ENCODE results near the gene MTO1.
"Not testable (repeated sequence)": the region's sequence is repeated elsewhere in the genome, so short reads cannot be mapped to it uniquely, and the experiment has no call there.

Gene MTO1

DNA sequence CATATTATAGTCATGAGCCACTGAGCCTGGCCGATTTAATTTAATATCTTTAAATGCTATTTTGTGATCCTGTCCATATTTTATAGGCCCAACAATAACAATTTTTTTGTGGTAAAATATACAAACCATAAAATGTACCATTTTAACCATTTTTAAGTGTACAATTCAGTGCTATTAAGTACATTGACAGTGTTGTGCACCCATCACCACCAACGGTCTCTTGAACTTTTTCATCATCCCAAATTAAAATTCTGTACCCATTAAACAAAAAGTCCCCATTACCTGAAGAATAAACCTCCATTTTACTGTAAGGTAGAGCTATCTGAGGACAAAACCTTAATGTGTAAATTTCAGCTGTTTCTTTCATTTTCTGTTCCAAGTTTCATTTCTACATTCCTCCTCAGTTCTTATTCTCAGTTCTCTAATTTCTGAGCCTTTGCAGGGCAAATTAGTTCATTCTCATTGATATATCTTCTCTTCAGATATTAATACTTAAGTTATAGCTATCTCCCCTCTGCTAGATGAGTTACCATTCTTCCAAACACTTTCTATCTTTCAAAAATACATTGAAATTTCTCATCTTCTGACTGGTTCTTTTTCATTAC, 10.3 kb downstream of the MTO1 start:
- no peaks in the 10 kb centered on the region for H3K27me3 Mint-ChIP-seq
- H3K27ac Mint-ChIP-seq (ENCODE audit: low read depth), result peak overlapping the region; percentile 93
- peaks cover 81% of the 10 kb centered on the region for H3K36me3 Mint-ChIP-seq (ENCODE audit: insufficient read depth)
- ATAC-seq (replicated peaks; ENCODE audit: extremely low read depth, poor library complexity, severe bottlenecking) (no peak), DNase-seq (ENCODE audit: low spot score in 2 of 2) (no peak)
- no peaks in the 10 kb centered on the region for H3K9me3 Mint-ChIP-seq
- peaks cover 14% of the 10 kb centered on the region for H3K4me1 Mint-ChIP-seq
- peak overlapping the region; percentile 23 for H3K4me3 Mint-ChIP-seq

- Mint-ChIP-seq H3K27me3 (no peaks in the 10 kb centered on the region), H3K4me3 (no peak overlapping the region), H3K27ac (ENCODE audit: low read depth) (no peak overlapping the region), H3K36me3 (ENCODE audit: insufficient read depth) (peaks cover 86% of the 10 kb centered on the region), H3K9me3 (no peaks in the 10 kb centered on the region), H3K4me1 (peaks cover 11% of the 10 kb centered on the region)
- DNase-seq (ENCODE audit: low spot score in 2 of 2) (no peak), ATAC-seq (replicated peaks; ENCODE audit: extremely low read depth, poor library complexity, severe bottlenecking) (no peak)
Observed at GRCh38 chr6:73476723-73477122, 15.2 kb downstream of the MTO1 start.

GRCh38 chr6:73477407-73477806, 15.9 kb downstream of the MTO1 start:
- Mint-ChIP-seq H3K4me3 (no peak overlapping the region), H3K27me3 (no peaks in the 10 kb centered on the region), H3K9me3 (no peaks in the 10 kb centered on the region), H3K4me1 (peaks cover 11% of the 10 kb centered on the region), H3K27ac (ENCODE audit: low read depth) (no peak overlapping the region), H3K36me3 (ENCODE audit: insufficient read depth) (peaks cover 88% of the 10 kb centered on the region)
- ATAC-seq (replicated peaks; ENCODE audit: extremely low read depth, poor library complexity, severe bottlenecking), result no peak
- no peak for DNase-seq (ENCODE audit: low spot score in 2 of 2)

- ATAC-seq (replicated peaks; ENCODE audit: extremely low read depth, poor library complexity, severe bottlenecking), result no peak
Observed at GRCh38 chr6:73481969-73482368, 20.4 kb downstream of the MTO1 start.

DNA sequence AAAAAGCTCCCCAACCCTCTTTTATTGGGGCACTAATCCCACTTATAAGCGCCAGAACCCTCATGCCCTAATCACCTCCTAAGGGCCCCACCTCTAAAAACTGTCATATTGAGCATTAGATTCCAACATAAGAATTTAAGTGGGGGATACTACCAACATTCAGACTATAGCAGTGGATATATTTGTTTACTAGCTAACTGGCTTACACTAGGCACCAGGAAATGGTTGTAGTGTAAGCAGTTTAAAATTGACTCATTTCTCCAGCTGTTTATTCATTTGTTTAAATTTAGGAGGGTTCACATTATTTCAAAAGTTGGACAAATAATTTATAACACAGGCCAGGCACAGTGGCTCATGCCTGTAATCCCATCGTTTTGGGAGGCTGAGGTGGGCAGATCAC, 22.9 kb downstream of the MTO1 start:
- Mint-ChIP-seq H3K36me3 (ENCODE audit: insufficient read depth) (peaks cover 78% of the 10 kb centered on the region), H3K9me3 (no peaks in the 10 kb centered on the region), H3K27ac (ENCODE audit: low read depth) (no peak overlapping the region), H3K4me3 (no peak overlapping the region), H3K4me1 (peaks cover 11% of the 10 kb centered on the region), H3K27me3 (no peaks in the 10 kb centered on the region)
- ATAC-seq (replicated peaks; ENCODE audit: extremely low read depth, poor library complexity, severe bottlenecking) (no peak), DNase-seq (ENCODE audit: low spot score in 2 of 2) (no peak)

More at GRCh38 chr6:73481969-73482368, 20.4 kb downstream of the MTO1 start:
- DNase-seq (ENCODE audit: low spot score in 2 of 2), result no peak
- Mint-ChIP-seq H3K27me3 (no peaks in the 10 kb centered on the region), H3K27ac (ENCODE audit: low read depth) (peak overlapping the region; percentile 29), H3K4me3 (no peak overlapping the region), H3K36me3 (ENCODE audit: insufficient read depth) (peaks cover 88% of the 10 kb centered on the region), H3K9me3 (no peaks in the 10 kb centered on the region), H3K4me1 (peaks cover 11% of the 10 kb centered on the region)

DNA sequence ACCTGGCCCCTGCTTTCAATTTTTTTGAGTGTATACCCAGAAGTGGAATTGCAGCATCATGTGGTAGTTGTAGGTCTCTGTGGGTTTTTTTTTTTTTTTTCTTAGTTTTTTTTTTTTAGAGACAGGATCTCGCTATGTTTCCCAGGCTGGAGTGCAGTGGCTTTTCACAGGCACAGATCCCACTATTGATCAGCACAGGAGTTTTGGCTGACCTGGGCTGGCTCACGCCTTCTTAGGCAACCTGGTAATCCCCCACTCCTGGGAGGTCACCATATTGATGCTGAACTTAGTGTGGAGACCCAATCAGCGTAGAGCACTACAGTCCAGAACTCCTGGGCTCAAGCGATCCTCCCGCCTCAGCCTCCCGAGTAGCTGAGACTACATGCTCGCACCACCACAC, 25.9 kb downstream of the MTO1 start:
- no peak for ATAC-seq (replicated peaks; ENCODE audit: extremely low read depth, poor library complexity, severe bottlenecking)
- no peak for DNase-seq (ENCODE audit: low spot score in 2 of 2)
- Mint-ChIP-seq H3K36me3 (ENCODE audit: insufficient read depth) (peaks cover 69% of the 10 kb centered on the region), H3K9me3 (no peaks in the 10 kb centered on the region), H3K27me3 (no peaks in the 10 kb centered on the region), H3K4me3 (no peak overlapping the region), H3K4me1 (no peaks in the 10 kb centered on the region), H3K27ac (ENCODE audit: low read depth) (no peak overlapping the region)

- no peaks in the 10 kb centered on the region for H3K4me1 Mint-ChIP-seq
- peak overlapping the region; percentile 77 for H3K27ac Mint-ChIP-seq (ENCODE audit: low read depth)
- ATAC-seq (replicated peaks; ENCODE audit: extremely low read depth, poor library complexity, severe bottlenecking) (no peak), DNase-seq (ENCODE audit: low spot score in 2 of 2) (no peak)
- H3K4me3 Mint-ChIP-seq, result no peak overlapping the region
- H3K27me3 Mint-ChIP-seq, result no peaks in the 10 kb centered on the region
- peaks cover 64% of the 10 kb centered on the region for H3K36me3 Mint-ChIP-seq (ENCODE audit: insufficient read depth)
- no peaks in the 10 kb centered on the region for H3K9me3 Mint-ChIP-seq
Observed at GRCh38 chr6:73491377-73491776, 29.8 kb downstream of the MTO1 start.

- no peaks in the 10 kb centered on the region for H3K9me3 Mint-ChIP-seq
- no peak for DNase-seq (ENCODE audit: low spot score in 2 of 2)
- peaks cover 64% of the 10 kb centered on the region for H3K36me3 Mint-ChIP-seq (ENCODE audit: insufficient read depth)
- no peak for ATAC-seq (replicated peaks; ENCODE audit: extremely low read depth, poor library complexity, severe bottlenecking)
- no peaks in the 10 kb centered on the region for H3K4me1 Mint-ChIP-seq
- no peaks in the 10 kb centered on the region for H3K27me3 Mint-ChIP-seq
- no peak overlapping the region for H3K27ac Mint-ChIP-seq (ENCODE audit: low read depth)
- no peak overlapping the region for H3K4me3 Mint-ChIP-seq
Observed at GRCh38 chr6:73497915-73498314, 36.4 kb downstream of the MTO1 start.

DNA sequence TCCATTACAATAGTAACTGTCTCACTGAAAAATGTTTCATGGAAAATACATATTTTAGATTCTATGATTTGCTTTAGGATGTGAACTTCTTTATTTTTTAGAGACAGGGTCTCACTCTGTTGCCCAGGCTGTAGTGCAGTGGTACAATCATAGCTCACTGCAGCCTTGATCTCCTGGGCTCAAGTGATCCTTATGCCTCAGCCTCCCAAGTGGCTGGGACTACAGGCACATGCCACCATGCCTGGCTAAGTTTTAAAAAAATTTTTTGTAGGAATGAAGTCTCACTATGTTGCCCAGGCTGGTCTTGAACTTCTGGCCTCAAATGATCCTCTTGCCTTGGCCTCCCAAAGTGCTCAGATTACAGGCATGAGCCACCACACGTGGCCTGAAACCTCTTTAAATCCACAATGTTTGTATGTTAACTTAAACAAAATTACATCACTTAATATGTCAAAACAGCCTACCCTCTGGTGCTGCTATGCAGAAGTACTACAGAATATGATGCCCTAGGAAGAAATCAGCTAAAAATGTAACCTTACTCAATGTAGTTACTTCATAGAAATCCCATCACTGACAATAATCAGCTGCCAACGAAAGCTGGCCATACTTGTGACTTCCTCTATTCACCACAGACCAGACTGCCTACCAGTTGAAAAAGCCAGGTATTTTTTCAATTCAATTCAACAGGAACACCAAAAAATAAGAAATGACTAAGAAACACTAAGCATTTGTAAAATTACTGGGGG, 41.7 kb downstream of the MTO1 start:
- Mint-ChIP-seq H3K4me3 (no peak overlapping the region), H3K36me3 (ENCODE audit: insufficient read depth) (peaks cover 35% of the 10 kb centered on the region), H3K27me3 (no peaks in the 10 kb centered on the region), H3K4me1 (peaks cover 3% of the 10 kb centered on the region), H3K27ac (ENCODE audit: low read depth) (peak overlapping the region; percentile 38), H3K9me3 (no peaks in the 10 kb centered on the region)
- no peak for ATAC-seq (replicated peaks; ENCODE audit: extremely low read depth, poor library complexity, severe bottlenecking)
- DNase-seq (ENCODE audit: low spot score in 2 of 2), result no peak

- Mint-ChIP-seq H3K9me3 (no peaks in the 10 kb centered on the region), H3K27ac (ENCODE audit: low read depth) (peak overlapping the region; percentile 87), H3K4me1 (peaks cover 3% of the 10 kb centered on the region), H3K27me3 (no peaks in the 10 kb centered on the region), H3K4me3 (no peak overlapping the region), H3K36me3 (ENCODE audit: insufficient read depth) (peaks cover 29% of the 10 kb centered on the region)
- DNase-seq (ENCODE audit: low spot score in 2 of 2), result no peak
- ATAC-seq (replicated peaks; ENCODE audit: extremely low read depth, poor library complexity, severe bottlenecking), result no peak
Observed at GRCh38 chr6:73504160-73504559, 42.6 kb downstream of the MTO1 start.

DNA sequence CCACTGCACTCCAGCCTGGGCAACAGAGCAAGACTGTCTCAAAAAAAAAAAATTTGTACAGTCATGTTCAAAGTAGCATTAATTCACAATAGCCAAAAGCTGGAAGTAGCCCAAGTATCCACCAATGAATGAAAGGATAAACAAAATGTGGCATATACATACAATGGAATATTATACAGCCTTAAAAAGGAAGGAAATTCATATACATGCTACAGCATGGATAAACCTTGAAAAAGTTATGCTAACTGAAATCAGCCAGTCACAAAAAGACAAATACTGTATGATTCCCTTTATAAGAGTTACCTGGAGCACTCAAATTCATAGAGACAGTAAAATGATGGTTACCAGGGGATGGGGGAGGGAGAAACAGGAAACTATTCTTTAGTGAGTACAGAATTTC, 43.6 kb downstream of the MTO1 start:
- ATAC-seq (replicated peaks; ENCODE audit: extremely low read depth, poor library complexity, severe bottlenecking), result no peak
- Mint-ChIP-seq H3K4me1 (peaks cover 3% of the 10 kb centered on the region), H3K27ac (ENCODE audit: low read depth) (no peak overlapping the region), H3K9me3 (no peaks in the 10 kb centered on the region), H3K36me3 (ENCODE audit: insufficient read depth) (peaks cover 25% of the 10 kb centered on the region), H3K27me3 (no peaks in the 10 kb centered on the region), H3K4me3 (no peak overlapping the region)
- DNase-seq (ENCODE audit: low spot score in 2 of 2), result no peak

DNA sequence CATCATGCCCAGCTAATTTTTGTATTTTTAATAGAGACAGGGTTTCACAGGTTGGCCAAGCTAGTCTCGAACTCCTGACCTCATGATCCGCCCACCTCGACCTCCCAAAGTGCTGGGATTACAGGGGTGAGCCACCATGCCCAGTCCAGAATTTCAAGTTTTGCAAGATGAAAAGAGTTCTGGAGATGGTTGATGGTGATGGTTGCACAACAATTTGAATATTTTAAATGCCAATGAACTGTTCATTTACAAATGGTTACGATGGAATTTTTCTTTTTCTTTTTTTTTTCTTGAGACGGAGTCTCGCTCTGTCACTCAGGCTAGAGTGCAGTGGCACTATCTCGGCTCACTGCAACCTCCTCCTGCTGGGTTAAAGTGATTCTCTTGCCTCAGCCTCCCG, 44.2 kb downstream of the MTO1 start:
- DNase-seq (ENCODE audit: low spot score in 2 of 2); H3K4me3 Mint-ChIP-seq; H3K27ac Mint-ChIP-seq (ENCODE audit: low read depth); ATAC-seq (replicated peaks; ENCODE audit: extremely low read depth, poor library complexity, severe bottlenecking); H3K27me3 Mint-ChIP-seq; H3K4me1 Mint-ChIP-seq; H3K9me3 Mint-ChIP-seq: not testable (repeated sequence)
- H3K36me3 Mint-ChIP-seq (ENCODE audit: insufficient read depth), result peaks cover 23% of the 10 kb centered on the region

DNA sequence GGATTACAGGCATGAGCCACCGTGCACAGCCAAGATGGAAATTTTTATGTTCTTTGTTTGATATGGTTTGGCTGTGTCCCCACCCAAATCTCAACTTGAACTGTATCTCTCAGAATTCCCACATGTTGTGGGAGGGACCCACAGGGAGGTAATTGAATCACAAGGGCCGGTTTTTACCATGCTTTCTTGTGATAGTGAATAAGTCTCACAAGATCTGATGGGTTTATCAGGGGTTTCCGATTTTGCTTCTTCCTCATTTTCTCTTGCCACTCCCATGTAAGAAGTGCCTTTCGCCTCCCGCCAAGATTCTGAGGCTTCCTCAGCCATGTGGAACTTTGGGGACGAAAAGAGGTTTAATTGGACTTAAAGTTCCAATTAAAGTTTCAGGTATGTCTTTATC, 44.7 kb downstream of the MTO1 start:
- Mint-ChIP-seq H3K4me3 (no peak overlapping the region), H3K27ac (ENCODE audit: low read depth) (no peak overlapping the region), H3K4me1 (peaks cover 3% of the 10 kb centered on the region), H3K27me3 (no peaks in the 10 kb centered on the region), H3K9me3 (no peaks in the 10 kb centered on the region), H3K36me3 (ENCODE audit: insufficient read depth) (peaks cover 20% of the 10 kb centered on the region)
- DNase-seq (ENCODE audit: low spot score in 2 of 2), result no peak
- ATAC-seq (replicated peaks; ENCODE audit: extremely low read depth, poor library complexity, severe bottlenecking), result no peak
